ENCODE measurements around the gene ZNF598. TPM values are rescaled to one million over a fixed set of nuclear protein-coding genes. Genes with fewer than 3 reads are reported as not detected.
"Not testable (repeated sequence)": the region's sequence is repeated elsewhere in the genome, so short reads cannot be mapped to it uniquely, and the experiment has no call there.

ZNF598 gene
- total and polyA plus RNA-seq, 2 donors = 6.3 to 38.4 TPM

GRCh38 chr16:1968146-1968953 lies 41.3 kb downstream of the ZNF598 start:
- Histone ChIP-seq H3K36me3 (ENCODE audit: insufficient read depth) (no peaks in the 10 kb centered on the region), H3K4me1 (ENCODE audit: insufficient read depth) (peaks cover 1% of the 10 kb centered on the region), H3K27ac (ENCODE audit: low read depth) (no peak overlapping the region), H3K4me3 (ENCODE audit: low read depth, low read length) (no peak overlapping the region)
- WGBS = 88% methylated on average over 41 of the region's 41 CpGs
- no peak for DNase-seq (ENCODE audit: extremely low spot score)

- Histone ChIP-seq H3K4me1 (ENCODE audit: insufficient read depth) (peaks cover 1% of the 10 kb centered on the region), H3K4me3 (ENCODE audit: low read depth, low read length) (no peak within 1 kb of the TSS), H3K27ac (ENCODE audit: low read depth) (no peak within 1 kb of the TSS), H3K36me3 (ENCODE audit: insufficient read depth) (no peaks in the 10 kb centered on the region)
- no peak for DNase-seq (ENCODE audit: extremely low spot score)
- 97% methylated on average over 6 of the region's 6 CpGs for WGBS
Observed at GRCh38 chr16:1966460-1966859, 43.2 kb downstream of the ZNF598 start, which contains the start of gene RNF151. RNF151 (plus strand) TSS chr16:1966856; CDS start chr16:1966882, 26 bp downstream.

GRCh38 chr16:1965396-1966001 lies 44.1 kb downstream of the ZNF598 start:
- 22% methylated on average over 24 of the region's 24 CpGs for WGBS
- Histone ChIP-seq H3K4me1 (ENCODE audit: insufficient read depth) (no peaks in the 10 kb centered on the region), H3K4me3 (ENCODE audit: low read depth, low read length) (peak overlapping the region; percentile 68), H3K27ac (ENCODE audit: low read depth) (peak overlapping the region; percentile 90), H3K36me3 (ENCODE audit: insufficient read depth) (no peaks in the 10 kb centered on the region)
- no peak for DNase-seq (ENCODE audit: extremely low spot score)

GRCh38 chr16:1964506-1965395 lies 44.9 kb downstream of the ZNF598 start, which contains the start of gene RPS2:
RPS2 (minus strand) TSS chr16:1964826; CDS start chr16:1964625, 201 bp downstream.
- H3K36me3 ChIP-seq (ENCODE audit: insufficient read depth) = no peaks in the 10 kb centered on the region
- H3K27ac ChIP-seq (ENCODE audit: low read depth) = peak within 1 kb of the TSS; percentile 90
- H3K4me1 ChIP-seq (ENCODE audit: insufficient read depth) = no peaks in the 10 kb centered on the region
- DNase-seq (ENCODE audit: extremely low spot score) = peak; percentile 96
- WGBS = under 1% methylated on average over 97 of the region's 97 CpGs
- H3K4me3 ChIP-seq (ENCODE audit: low read depth, low read length) = peak within 1 kb of the TSS; percentile 68

GRCh38 chr16:1963806-1964505 lies 45.7 kb downstream of the ZNF598 start:
- no peaks in the 10 kb centered on the region for H3K4me1 ChIP-seq (ENCODE audit: insufficient read depth)

GRCh38 chr16:1962161-1963153 lies 47.2 kb downstream of the ZNF598 start:
- not testable (repeated sequence) for H3K4me1 ChIP-seq (ENCODE audit: insufficient read depth); H3K36me3 ChIP-seq (ENCODE audit: insufficient read depth); H3K4me3 ChIP-seq (ENCODE audit: low read depth, low read length); DNase-seq (ENCODE audit: extremely low spot score); H3K27ac ChIP-seq (ENCODE audit: low read depth)
- WGBS = 89% methylated on average over 37 of the region's 37 CpGs

More at GRCh38 chr16:1963806-1964505, 45.7 kb downstream of the ZNF598 start:
- Histone ChIP-seq H3K4me3 (ENCODE audit: low read depth, low read length) (peak overlapping the region; percentile 51), H3K27ac (ENCODE audit: low read depth) (peak overlapping the region; percentile 89), H3K36me3 (ENCODE audit: insufficient read depth) (no peaks in the 10 kb centered on the region)
- 9% methylated on average over 44 of the region's 44 CpGs for WGBS
- DNase-seq (ENCODE audit: extremely low spot score) = no peak

GRCh38 chr16:1961651-1962067 lies 48.0 kb downstream of the ZNF598 start:
- Histone ChIP-seq H3K36me3 (ENCODE audit: insufficient read depth) (no peaks in the 10 kb centered on the region), H3K4me3 (ENCODE audit: low read depth, low read length) (no peak overlapping the region), H3K4me1 (ENCODE audit: insufficient read depth) (no peaks in the 10 kb centered on the region), H3K27ac (ENCODE audit: low read depth) (no peak overlapping the region)
- no peak for DNase-seq (ENCODE audit: extremely low spot score)
- 63% methylated on average over 6 of the region's 6 CpGs for WGBS

- WGBS = 51% methylated on average over 20 of the region's 20 CpGs
- no peak for DNase-seq (ENCODE audit: extremely low spot score)
- no peaks in the 10 kb centered on the region for H3K36me3 ChIP-seq (ENCODE audit: insufficient read depth)
- no peaks in the 10 kb centered on the region for H3K4me1 ChIP-seq (ENCODE audit: insufficient read depth)
- H3K27ac ChIP-seq (ENCODE audit: low read depth) = no peak overlapping the region
- H3K4me3 ChIP-seq (ENCODE audit: low read depth, low read length) = no peak overlapping the region
Observed at GRCh38 chr16:1960665-1961630, 48.7 kb downstream of the ZNF598 start.

GRCh38 chr16:1959269-1960039 lies 50.2 kb downstream of the ZNF598 start, which contains the start of gene NDUFB10:
NDUFB10 (plus strand) TSS chr16:1959538; CDS start chr16:1959625, 87 bp downstream.
- H3K36me3 ChIP-seq (ENCODE audit: insufficient read depth) = no peaks in the 10 kb centered on the region
- peak within 1 kb of the TSS; percentile 80 for H3K4me3 ChIP-seq (ENCODE audit: low read depth, low read length)
- no peak for DNase-seq (ENCODE audit: extremely low spot score)
- H3K27ac ChIP-seq (ENCODE audit: low read depth) = peak within 1 kb of the TSS; percentile 66
- no peaks in the 10 kb centered on the region for H3K4me1 ChIP-seq (ENCODE audit: insufficient read depth)
- under 1% methylated on average over 79 of the region's 79 CpGs for WGBS

- Histone ChIP-seq H3K4me1 (ENCODE audit: insufficient read depth) (no peaks in the 10 kb centered on the region), H3K4me3 (ENCODE audit: low read depth, low read length) (no peak overlapping the region), H3K36me3 (ENCODE audit: insufficient read depth) (no peaks in the 10 kb centered on the region), H3K27ac (ENCODE audit: low read depth) (no peak overlapping the region)
- no peak for DNase-seq (ENCODE audit: extremely low spot score)
- WGBS = 39% methylated on average over 14 of the region's 14 CpGs
Observed at GRCh38 chr16:1958715-1959268, 50.8 kb downstream of the ZNF598 start.
